Measurements from ENCODE around the gene ACSL6.

ACSL6 gene

GRCh38 chr5:132033122-132033521 is 21.7 kb upstream of the ACSL6 start:
- no peaks in the 10 kb centered on the region for H3K4me1 ChIP-seq (ENCODE audit: insufficient read depth, low read length)
- no peak overlapping the region for H3K4me3 ChIP-seq (ENCODE audit: low read length)
- no peak overlapping the region for H3K27ac ChIP-seq (ENCODE audit: low read length)
- H3K9me3 ChIP-seq (ENCODE audit: insufficient read depth, low read depth, low read length), result no peaks in the 10 kb centered on the region
- no peak overlapping the region for H3K9ac ChIP-seq (ENCODE audit: low read depth, low read length)
- no peaks in the 10 kb centered on the region for H3K36me3 ChIP-seq (ENCODE audit: insufficient read depth, low read depth, low read length)
- H3K27me3 ChIP-seq (ENCODE audit: insufficient read depth, low read length), result no peaks in the 10 kb centered on the region

DNA sequence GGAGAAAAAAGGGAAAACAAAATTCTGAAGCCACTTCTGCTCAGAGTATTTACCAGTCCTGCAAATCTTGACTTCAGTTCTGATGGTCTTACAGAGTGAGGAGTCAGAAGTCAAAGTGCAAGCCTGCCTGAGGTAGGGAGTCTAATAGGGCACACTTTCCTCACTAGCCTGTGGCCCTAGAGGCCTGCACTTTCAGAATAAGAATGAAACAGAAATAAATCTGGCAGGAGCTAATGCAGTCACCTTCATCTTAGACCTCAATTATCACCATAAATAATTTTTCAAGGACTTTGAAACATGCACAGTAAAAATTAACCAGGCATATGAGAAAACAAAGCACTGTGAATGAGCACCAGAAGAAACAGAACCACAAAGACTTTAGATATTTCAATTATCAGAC is 20.7 kb upstream of the ACSL6 start:
- no peak overlapping the region for H3K4me3 ChIP-seq (ENCODE audit: low read length)
- H3K27ac ChIP-seq (ENCODE audit: low read length), result no peak overlapping the region
- no peak overlapping the region for H3K9ac ChIP-seq (ENCODE audit: low read depth, low read length)
- H3K4me1 ChIP-seq (ENCODE audit: insufficient read depth, low read length), result no peaks in the 10 kb centered on the region
- no peaks in the 10 kb centered on the region for H3K27me3 ChIP-seq (ENCODE audit: insufficient read depth, low read length)
- no peaks in the 10 kb centered on the region for H3K9me3 ChIP-seq (ENCODE audit: insufficient read depth, low read depth, low read length)
- no peaks in the 10 kb centered on the region for H3K36me3 ChIP-seq (ENCODE audit: insufficient read depth, low read depth, low read length)

- no peaks in the 10 kb centered on the region for H3K9me3 ChIP-seq (ENCODE audit: insufficient read depth, low read depth, low read length)
- H3K4me3 ChIP-seq (ENCODE audit: low read length), result no peak overlapping the region
Observed at GRCh38 chr5:132030610-132031009, 19.2 kb upstream of the ACSL6 start.

DNA sequence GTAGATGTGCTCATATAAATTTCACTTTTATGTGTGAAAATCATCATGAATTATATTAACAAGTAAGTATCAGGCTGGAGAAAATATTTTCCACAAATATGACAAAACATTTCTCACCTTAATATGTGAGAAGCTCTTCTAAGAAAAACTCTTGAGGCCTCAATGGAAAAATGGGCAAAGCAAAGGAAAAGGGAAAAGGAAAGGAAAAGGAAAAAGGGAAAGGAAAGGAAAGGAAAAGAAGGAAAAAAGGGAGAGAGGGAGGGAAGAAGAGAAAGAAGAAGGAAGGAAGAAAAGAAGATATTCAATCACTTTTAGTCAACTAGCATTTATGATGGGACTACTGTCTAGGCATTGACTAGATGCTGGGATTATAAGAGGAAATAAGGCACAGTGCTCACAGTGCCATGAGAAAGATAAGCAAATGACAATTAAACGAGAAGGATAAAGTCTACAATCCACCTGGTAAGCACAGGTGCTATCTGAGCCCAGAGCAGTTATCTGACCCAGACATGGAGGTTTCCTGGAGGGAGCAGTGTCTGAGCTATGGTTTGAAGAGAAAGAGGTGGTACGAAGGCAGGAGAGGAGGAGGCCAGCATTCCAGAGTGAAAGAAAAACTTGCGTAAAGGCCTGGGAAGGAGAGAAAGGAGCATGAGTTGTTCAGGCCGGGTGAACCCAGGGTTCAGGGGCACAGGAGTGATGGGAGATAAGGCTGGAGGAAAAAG is 18.3 kb upstream of the ACSL6 start:
- no peak overlapping the region for H3K4me3 ChIP-seq (ENCODE audit: low read length)
- no peak overlapping the region for H3K9ac ChIP-seq (ENCODE audit: low read depth, low read length)
- no peaks in the 10 kb centered on the region for H3K27me3 ChIP-seq (ENCODE audit: insufficient read depth, low read length)
- H3K9me3 ChIP-seq (ENCODE audit: insufficient read depth, low read depth, low read length), result no peaks in the 10 kb centered on the region
- no peaks in the 10 kb centered on the region for H3K36me3 ChIP-seq (ENCODE audit: insufficient read depth, low read depth, low read length)
- no peak overlapping the region for H3K27ac ChIP-seq (ENCODE audit: low read length)
- H3K4me1 ChIP-seq (ENCODE audit: insufficient read depth, low read length), result no peaks in the 10 kb centered on the region

More at GRCh38 chr5:132030610-132031009, 19.2 kb upstream of the ACSL6 start:
- no peak overlapping the region for H3K27ac ChIP-seq (ENCODE audit: low read length)
- H3K27me3 ChIP-seq (ENCODE audit: insufficient read depth, low read length), result no peaks in the 10 kb centered on the region
- no peak overlapping the region for H3K9ac ChIP-seq (ENCODE audit: low read depth, low read length)
- no peaks in the 10 kb centered on the region for H3K4me1 ChIP-seq (ENCODE audit: insufficient read depth, low read length)
- H3K36me3 ChIP-seq (ENCODE audit: insufficient read depth, low read depth, low read length), result no peaks in the 10 kb centered on the region

GRCh38 chr5:132027027-132027426 is 15.6 kb upstream of the ACSL6 start:
- Histone ChIP-seq H3K4me1 (ENCODE audit: insufficient read depth, low read length) (no peaks in the 10 kb centered on the region), H3K4me3 (ENCODE audit: low read length) (no peak overlapping the region), H3K27me3 (ENCODE audit: insufficient read depth, low read length) (no peaks in the 10 kb centered on the region), H3K9me3 (ENCODE audit: insufficient read depth, low read depth, low read length) (no peaks in the 10 kb centered on the region), H3K27ac (ENCODE audit: low read length) (no peak overlapping the region), H3K9ac (ENCODE audit: low read depth, low read length) (no peak overlapping the region), H3K36me3 (ENCODE audit: insufficient read depth, low read depth, low read length) (no peaks in the 10 kb centered on the region)

DNA sequence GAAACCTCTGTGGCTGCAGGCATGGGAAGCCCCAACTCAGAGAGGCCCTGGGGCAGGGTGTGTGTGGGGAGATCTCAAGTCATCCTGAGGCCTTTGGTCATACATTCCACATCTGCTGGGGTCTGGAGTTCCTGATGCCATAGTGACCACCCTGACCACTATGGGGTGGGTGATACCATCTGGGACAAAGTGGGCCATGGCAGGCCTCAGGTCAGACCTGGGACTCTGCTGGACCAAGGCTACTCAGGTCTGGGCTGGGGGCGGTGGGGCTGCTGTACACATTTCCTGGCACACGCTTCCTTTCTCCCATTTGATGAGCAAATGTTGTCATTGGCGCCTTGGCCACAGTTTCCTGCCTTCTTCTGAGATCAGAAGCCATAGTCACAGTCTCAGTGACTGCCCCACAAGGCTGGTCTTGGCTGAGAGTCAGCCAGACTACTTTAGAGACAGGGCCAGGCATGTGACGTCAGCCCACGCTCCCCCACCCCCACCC is 15.1 kb upstream of the ACSL6 start:
- Histone ChIP-seq H3K9ac (ENCODE audit: low read depth, low read length) (no peak overlapping the region), H3K4me1 (ENCODE audit: insufficient read depth, low read length) (no peaks in the 10 kb centered on the region), H3K27me3 (ENCODE audit: insufficient read depth, low read length) (no peaks in the 10 kb centered on the region), H3K4me3 (ENCODE audit: low read length) (no peak overlapping the region), H3K27ac (ENCODE audit: low read length) (no peak overlapping the region), H3K36me3 (ENCODE audit: insufficient read depth, low read depth, low read length) (no peaks in the 10 kb centered on the region), H3K9me3 (ENCODE audit: insufficient read depth, low read depth, low read length) (no peaks in the 10 kb centered on the region)

- no peaks in the 10 kb centered on the region for H3K27me3 ChIP-seq (ENCODE audit: insufficient read depth, low read length)
- H3K27ac ChIP-seq (ENCODE audit: low read length), result no peak overlapping the region
- no peaks in the 10 kb centered on the region for H3K36me3 ChIP-seq (ENCODE audit: insufficient read depth, low read depth, low read length)
- no peaks in the 10 kb centered on the region for H3K4me1 ChIP-seq (ENCODE audit: insufficient read depth, low read length)
- H3K9me3 ChIP-seq (ENCODE audit: insufficient read depth, low read depth, low read length), result no peaks in the 10 kb centered on the region
- no peak overlapping the region for H3K9ac ChIP-seq (ENCODE audit: low read depth, low read length)
- no peak overlapping the region for H3K4me3 ChIP-seq (ENCODE audit: low read length)
Observed at GRCh38 chr5:132025403-132025971, 14.0 kb upstream of the ACSL6 start.

DNA sequence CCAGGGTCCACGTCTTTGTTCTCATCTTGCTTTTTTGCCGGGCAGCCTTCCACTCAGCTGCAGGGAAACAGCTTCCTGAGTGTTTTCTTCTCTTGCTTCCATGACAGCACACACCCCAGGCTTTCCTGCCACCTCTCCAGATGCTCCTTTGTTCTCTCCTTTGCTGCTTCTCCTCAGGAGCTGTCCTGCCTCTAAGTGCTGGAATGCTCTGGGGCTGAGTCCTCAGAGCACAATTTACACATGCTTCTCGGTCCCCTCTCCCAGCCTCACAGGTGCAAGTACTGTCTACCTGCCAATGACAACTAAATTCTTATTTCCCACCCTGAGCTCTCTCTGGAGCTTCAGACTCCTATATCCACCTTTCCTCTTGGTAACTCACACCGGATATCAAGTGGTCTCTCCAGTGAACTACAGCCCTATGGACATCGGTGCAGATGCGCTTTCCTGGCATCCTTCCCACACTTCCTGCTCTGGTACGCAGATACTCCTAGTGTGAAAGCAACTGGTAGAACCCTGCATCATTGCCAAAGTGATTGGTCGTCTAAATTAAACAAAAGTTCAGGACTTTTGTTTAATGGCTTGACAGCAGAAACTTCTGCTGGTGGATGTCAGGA is 13.4 kb upstream of the ACSL6 start:
- no peak overlapping the region for H3K4me3 ChIP-seq (ENCODE audit: low read length)
- no peak overlapping the region for H3K27ac ChIP-seq (ENCODE audit: low read length)
- no peak overlapping the region for H3K9ac ChIP-seq (ENCODE audit: low read depth, low read length)
- H3K36me3 ChIP-seq (ENCODE audit: insufficient read depth, low read depth, low read length), result no peaks in the 10 kb centered on the region
- H3K27me3 ChIP-seq (ENCODE audit: insufficient read depth, low read length), result no peaks in the 10 kb centered on the region
- no peaks in the 10 kb centered on the region for H3K4me1 ChIP-seq (ENCODE audit: insufficient read depth, low read length)
- no peaks in the 10 kb centered on the region for H3K9me3 ChIP-seq (ENCODE audit: insufficient read depth, low read depth, low read length)

DNA sequence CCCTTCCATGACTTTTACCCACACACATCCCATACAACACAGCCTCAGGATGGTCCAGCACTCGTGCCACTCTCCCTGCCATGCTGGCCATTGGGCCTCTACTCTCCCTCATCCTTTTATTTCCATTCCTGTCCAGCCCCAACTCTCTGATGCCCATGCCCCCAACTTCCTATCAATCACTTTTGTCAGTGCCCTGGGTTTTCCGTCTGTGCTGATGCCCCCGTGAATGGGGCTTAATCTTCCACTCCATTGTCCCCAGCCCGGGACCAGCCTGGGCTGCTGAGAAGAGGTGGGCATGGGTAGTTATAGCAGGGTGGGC is 12.6 kb upstream of the ACSL6 start:
- Histone ChIP-seq H3K4me1 (ENCODE audit: insufficient read depth, low read length) (no peaks in the 10 kb centered on the region), H3K9me3 (ENCODE audit: insufficient read depth, low read depth, low read length) (no peaks in the 10 kb centered on the region), H3K36me3 (ENCODE audit: insufficient read depth, low read depth, low read length) (no peaks in the 10 kb centered on the region), H3K27me3 (ENCODE audit: insufficient read depth, low read length) (no peaks in the 10 kb centered on the region; the same call in 1 of the 2 replicates), H3K4me3 (ENCODE audit: low read length) (no peak overlapping the region), H3K27ac (ENCODE audit: low read length) (no peak overlapping the region), H3K9ac (ENCODE audit: low read depth, low read length) (no peak overlapping the region)

GRCh38 chr5:132023258-132024116 is 12.0 kb upstream of the ACSL6 start:
- H3K36me3 ChIP-seq (ENCODE audit: insufficient read depth, low read depth, low read length), result no peaks in the 10 kb centered on the region
- no peak overlapping the region for H3K9ac ChIP-seq (ENCODE audit: low read depth, low read length)

DNA sequence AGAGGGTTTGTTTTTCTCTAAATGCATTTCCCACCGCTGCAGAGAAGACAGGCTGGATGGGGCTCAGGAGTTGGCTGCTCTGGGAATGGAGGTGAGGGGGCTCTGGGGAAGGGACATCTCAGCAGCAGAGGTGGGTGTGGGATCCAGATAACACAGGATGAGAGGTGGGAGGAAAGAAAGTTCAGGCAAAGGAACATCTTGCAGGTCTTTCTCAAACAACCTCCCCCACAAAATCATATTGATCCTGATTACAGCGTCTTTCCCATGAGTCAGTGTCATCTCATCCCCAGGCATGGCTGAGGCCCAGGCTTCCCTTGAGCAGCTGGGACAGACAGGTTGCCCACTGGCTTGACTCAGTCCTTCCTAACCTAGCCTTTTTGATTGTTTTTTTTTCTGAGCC is 11.3 kb upstream of the ACSL6 start:
- Histone ChIP-seq H3K4me1 (ENCODE audit: insufficient read depth, low read length) (no peaks in the 10 kb centered on the region), H3K27ac (ENCODE audit: low read length) (no peak overlapping the region), H3K4me3 (ENCODE audit: low read length) (no peak overlapping the region), H3K27me3 (ENCODE audit: insufficient read depth, low read length) (no peaks in the 10 kb centered on the region; the same call in 1 of the 2 replicates), H3K36me3 (ENCODE audit: insufficient read depth, low read depth, low read length) (no peaks in the 10 kb centered on the region), H3K9ac (ENCODE audit: low read depth, low read length) (no peak overlapping the region), H3K9me3 (ENCODE audit: insufficient read depth, low read depth, low read length) (no peaks in the 10 kb centered on the region)

More at GRCh38 chr5:132023258-132024116, 12.0 kb upstream of the ACSL6 start:
- H3K4me3 ChIP-seq (ENCODE audit: low read length), result no peak overlapping the region
- no peaks in the 10 kb centered on the region for H3K4me1 ChIP-seq (ENCODE audit: insufficient read depth, low read length)
- no peaks in the 10 kb centered on the region for H3K9me3 ChIP-seq (ENCODE audit: insufficient read depth, low read depth, low read length)
- H3K27me3 ChIP-seq (ENCODE audit: insufficient read depth, low read length), result no peaks in the 10 kb centered on the region; the same call in 1 of the 2 replicates
- no peak overlapping the region for H3K27ac ChIP-seq (ENCODE audit: low read length)

All from iPS-20b (cell line).